Measurements from ENCODE around the gene HEY2. TPM values are rescaled to one million over a fixed set of nuclear protein-coding genes. Genes with fewer than 3 reads are reported as not detected.

The HEY2 gene
- total RNA-seq, 1 donor from 2014 or later = not detected

DNA sequence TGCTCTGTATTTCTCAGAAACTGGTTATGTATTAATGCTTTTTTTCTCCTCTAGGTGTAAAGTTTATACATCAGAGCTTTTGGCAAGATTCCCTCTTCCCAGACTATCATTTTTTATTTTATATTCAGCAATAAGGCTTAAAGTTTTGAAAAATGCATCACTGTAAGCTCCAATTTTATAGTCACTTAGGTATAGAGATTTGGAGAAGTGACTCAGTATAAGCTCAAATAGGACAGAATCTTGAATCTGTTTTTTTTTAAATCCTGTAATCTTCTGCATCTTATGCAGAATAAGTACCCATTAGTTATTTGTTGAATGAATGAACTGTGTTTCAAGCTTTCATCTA is 42.4 kb downstream of the HEY2 start:
- TF ChIP-seq, protein P1, sequence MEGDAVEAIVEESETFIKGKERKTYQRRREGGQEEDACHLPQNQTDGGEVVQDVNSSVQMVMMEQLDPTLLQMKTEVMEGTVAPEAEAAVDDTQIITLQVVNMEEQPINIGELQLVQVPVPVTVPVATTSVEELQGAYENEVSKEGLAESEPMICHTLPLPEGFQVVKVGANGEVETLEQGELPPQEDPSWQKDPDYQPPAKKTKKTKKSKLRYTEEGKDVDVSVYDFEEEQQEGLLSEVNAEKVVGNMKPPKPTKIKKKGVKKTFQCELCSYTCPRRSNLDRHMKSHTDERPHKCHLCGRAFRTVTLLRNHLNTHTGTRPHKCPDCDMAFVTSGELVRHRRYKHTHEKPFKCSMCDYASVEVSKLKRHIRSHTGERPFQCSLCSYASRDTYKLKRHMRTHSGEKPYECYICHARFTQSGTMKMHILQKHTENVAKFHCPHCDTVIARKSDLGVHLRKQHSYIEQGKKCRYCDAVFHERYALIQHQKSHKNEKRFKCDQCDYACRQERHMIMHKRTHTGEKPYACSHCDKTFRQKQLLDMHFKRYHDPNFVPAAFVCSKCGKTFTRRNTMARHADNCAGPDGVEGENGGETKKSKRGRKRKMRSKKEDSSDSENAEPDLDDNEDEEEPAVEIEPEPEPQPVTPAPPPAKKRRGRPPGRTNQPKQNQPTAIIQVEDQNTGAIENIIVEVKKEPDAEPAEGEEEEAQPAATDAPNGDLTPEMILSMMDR (conservative IDR thresholded peaks at IDR 0.05; ENCODE audit: low read depth, low read length) = no peak
- no peak for DNase-seq (ENCODE audit: low read depth)

DNA sequence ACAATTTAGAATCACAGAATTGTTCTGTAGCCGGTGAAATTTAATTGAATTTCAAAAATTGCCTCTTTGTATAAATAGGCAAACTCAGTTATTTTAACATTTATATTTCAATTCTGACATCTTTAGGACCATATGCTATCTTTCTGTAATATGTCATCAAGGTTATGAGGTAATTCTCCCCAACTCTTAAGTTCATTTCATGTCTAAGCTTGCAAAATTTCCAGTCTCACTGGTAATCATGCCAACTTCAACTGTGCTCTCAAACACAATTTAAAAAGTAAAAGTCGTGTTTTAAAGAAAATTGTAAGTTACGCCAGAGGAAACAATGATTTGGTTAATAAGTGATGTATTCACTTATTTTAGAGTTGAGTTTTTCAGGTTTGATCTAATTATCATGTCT is 42.7 kb downstream of the HEY2 start:
- TF ChIP-seq, protein P1 (conservative IDR thresholded peaks at IDR 0.05; ENCODE audit: low read depth, low read length) = no peak
- DNase-seq (ENCODE audit: low read depth) = no peak
- peak overlapping the region; percentile 72 for H3K4me3 ChIP-seq (ENCODE audit: low read depth, low read length)

More for the DNA sequence above, 42.4 kb downstream of the HEY2 start:
- H3K4me3 ChIP-seq (ENCODE audit: low read depth, low read length) = peak overlapping the region; percentile 72

DNA sequence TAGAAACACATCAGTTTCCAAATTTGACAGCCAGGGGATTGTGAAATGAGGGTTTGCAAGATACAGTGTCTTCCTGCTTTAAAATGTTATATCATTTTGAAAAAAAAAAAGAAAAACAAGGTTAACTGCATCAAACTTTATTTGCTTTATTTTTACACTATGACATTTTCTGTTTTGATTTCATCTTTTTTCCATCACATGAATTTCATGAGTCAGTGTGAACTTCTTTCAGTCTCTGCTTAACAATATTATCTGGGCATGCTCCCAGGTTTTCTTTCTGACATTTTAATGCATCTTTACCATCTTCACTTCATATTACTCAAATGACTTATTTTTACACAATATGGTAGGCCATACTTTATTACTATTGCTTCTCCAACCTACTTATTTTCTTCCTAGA is 43.2 kb downstream of the HEY2 start:
- DNase-seq (ENCODE audit: low read depth) = no peak
- TF ChIP-seq, protein P1 (conservative IDR thresholded peaks at IDR 0.05; ENCODE audit: low read depth, low read length) = no peak
- H3K4me3 ChIP-seq (ENCODE audit: low read depth, low read length) = peak overlapping the region; percentile 72

DNA sequence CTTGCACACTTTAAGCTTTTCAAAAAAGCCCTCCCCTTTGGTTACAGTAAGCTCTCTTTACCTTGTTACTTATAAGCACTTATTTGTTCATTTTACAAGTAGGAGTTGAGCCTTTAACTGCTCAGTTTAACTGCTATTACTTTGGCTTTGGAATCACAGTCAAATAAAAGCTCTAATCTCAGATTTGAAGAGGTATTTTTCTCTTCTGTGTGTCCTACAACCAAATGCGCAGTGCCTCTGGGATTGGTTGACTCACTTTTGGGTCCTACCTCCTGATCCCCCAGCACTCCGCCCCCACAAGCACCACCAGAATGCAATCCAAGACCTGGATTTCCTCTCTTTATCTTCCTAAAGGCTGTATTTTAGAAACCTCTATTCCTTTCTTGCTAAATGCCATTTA is 43.8 kb downstream of the HEY2 start:
- no peak overlapping the region for H3K4me3 ChIP-seq (ENCODE audit: low read depth, low read length)
- DNase-seq (ENCODE audit: low read depth) = no peak
- TF ChIP-seq, protein P1 (conservative IDR thresholded peaks at IDR 0.05; ENCODE audit: low read depth, low read length) = no peak

DNA sequence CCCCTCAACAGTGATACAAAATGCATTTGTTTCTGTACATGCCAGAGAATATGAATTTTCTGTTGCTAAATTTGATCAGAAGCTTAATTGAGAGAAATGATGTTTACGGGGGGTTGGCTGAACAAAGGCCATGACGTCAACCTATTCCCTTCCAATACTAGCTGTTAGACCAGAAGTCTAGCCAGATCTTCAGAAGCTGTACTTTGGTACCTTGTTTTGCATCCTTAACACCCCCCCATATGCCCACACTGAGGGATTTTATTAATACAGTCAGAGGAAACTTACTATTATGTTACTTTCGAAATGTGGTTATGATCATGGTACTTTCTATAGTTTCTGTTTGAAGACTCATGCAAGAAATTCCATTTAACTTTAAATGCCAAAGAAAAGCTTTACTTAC is 44.4 kb downstream of the HEY2 start:
- DNase-seq (ENCODE audit: low read depth) = no peak
- TF ChIP-seq, protein P1 (conservative IDR thresholded peaks at IDR 0.05; ENCODE audit: low read depth, low read length) = no peak
- no peak overlapping the region for H3K4me3 ChIP-seq (ENCODE audit: low read depth, low read length)

DNA sequence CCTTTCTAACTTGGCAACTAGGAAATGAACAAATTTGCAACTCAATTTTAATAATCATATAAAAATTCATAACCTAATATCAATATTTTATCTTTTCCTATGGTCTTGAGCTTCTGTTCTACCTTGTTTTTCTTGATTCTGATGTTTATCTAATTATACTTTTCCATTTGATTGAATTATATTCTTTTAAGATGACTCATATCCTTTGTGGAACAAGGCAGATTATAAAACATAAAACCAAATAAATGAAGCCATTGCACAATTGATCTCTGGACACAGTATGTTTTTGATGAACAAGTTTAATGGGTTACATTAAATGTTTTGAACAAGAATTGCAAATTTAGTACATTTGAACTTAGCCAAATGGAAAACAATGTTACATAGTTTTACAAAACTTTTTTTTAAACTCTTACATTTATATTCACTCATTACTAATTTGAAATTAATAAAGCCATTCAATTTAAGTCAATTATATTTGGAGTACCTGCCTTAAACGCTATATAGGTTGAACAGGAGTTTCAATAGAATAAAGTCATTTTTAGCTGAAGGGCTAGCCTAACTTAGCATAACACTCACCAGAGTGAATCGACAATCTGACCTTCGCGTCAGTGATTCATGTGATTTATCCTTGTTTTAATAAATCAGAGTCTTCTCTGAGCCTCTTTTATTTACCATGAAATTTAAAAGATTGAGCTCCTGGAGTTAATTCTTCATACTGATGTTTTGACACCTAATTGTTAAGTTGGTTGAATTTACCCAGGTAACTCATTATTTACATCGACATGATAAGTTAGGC is 45.1 kb downstream of the HEY2 start:
- TF ChIP-seq, protein P1 (conservative IDR thresholded peaks at IDR 0.05; ENCODE audit: low read depth, low read length) = no peak
- no peak for DNase-seq (ENCODE audit: low read depth)
- no peak overlapping the region for H3K4me3 ChIP-seq (ENCODE audit: low read depth, low read length)

DNA sequence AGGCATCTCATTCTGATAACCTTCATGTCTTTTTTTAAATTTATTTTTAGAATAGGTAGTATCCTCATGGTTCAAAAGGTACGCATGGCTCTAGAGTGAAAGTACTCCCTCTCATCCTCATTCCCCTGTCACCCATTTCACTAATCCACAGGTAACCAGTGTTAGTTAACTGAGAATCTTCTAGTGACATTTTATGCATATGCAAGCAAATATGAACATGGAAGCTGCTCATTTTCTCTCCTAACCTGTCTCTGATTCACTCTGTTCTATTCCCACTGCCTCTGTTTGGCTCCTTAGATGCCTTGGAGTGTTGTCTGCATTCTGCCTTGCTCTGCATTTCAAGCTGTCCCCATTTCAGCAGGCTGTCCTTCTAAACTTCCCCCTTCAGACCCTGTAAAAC is 45.9 kb downstream of the HEY2 start:
- H3K4me3 ChIP-seq (ENCODE audit: low read depth, low read length) = no peak overlapping the region
- TF ChIP-seq, protein P1 (conservative IDR thresholded peaks at IDR 0.05; ENCODE audit: low read depth, low read length) = no peak
- DNase-seq (ENCODE audit: low read depth) = no peak

Measured in epithelial cell of proximal tubule (primary cell).